WI38 (cell line): ENCODE results near the gene CXCL6.

Source experiments
- H3K4me3 ChIP-seq: 2 replicates; pipeline ENCODE4 v1.5.1; 2011; ENCODE audit warnings: low read depth, mild to moderate bottlenecking, control low read depth, low read length
- CTCF ChIP-seq: IDR thresholded peaks from 2 replicates; pipeline ENCODE4 v1.5.1; 2012; ENCODE audit warnings: low read depth, mild to moderate bottlenecking, control low read depth, low read length

CXCL6 gene

GRCh38 chr4:73822812-73823504 lies 13.5 kb upstream of the CXCL6 start:
- TF ChIP-seq CTCF, result no peak
- H3K4me3 ChIP-seq, result no peak overlapping the region

- TF ChIP-seq CTCF, result no peak
- H3K4me3 ChIP-seq, result no peak overlapping the region
Observed at GRCh38 chr4:73823760-73824159, 12.7 kb upstream of the CXCL6 start.

GRCh38 chr4:73828956-73829355 lies 7.5 kb upstream of the CXCL6 start:
- TF ChIP-seq CTCF, result no peak
- no peak overlapping the region for H3K4me3 ChIP-seq

- H3K4me3 ChIP-seq, result no peak overlapping the region
Observed at GRCh38 chr4:73831569-73831968, 4.9 kb upstream of the CXCL6 start.

GRCh38 chr4:73832651-73833237 lies 3.7 kb upstream of the CXCL6 start:
- no peak for TF ChIP-seq CTCF
- H3K4me3 ChIP-seq, result no peak overlapping the region

More at GRCh38 chr4:73831569-73831968, 4.9 kb upstream of the CXCL6 start:
- TF ChIP-seq CTCF, result no peak

- H3K4me3 ChIP-seq, result no peak overlapping the region
- no peak for TF ChIP-seq CTCF
Observed at GRCh38 chr4:73839071-73839470, 2.6 kb downstream of the CXCL6 start.

GRCh38 chr4:73839715-73840114 lies 3.2 kb downstream of the CXCL6 start:
- TF ChIP-seq CTCF, result no peak
- H3K4me3 ChIP-seq, result no peak overlapping the region
